Measurements from ENCODE around the gene GEMIN7.

GRCh38 chr19:45066921-45067661 lies 12.0 kb upstream of the GEMIN7 start:
- TF ChIP-seq, protein P1, sequence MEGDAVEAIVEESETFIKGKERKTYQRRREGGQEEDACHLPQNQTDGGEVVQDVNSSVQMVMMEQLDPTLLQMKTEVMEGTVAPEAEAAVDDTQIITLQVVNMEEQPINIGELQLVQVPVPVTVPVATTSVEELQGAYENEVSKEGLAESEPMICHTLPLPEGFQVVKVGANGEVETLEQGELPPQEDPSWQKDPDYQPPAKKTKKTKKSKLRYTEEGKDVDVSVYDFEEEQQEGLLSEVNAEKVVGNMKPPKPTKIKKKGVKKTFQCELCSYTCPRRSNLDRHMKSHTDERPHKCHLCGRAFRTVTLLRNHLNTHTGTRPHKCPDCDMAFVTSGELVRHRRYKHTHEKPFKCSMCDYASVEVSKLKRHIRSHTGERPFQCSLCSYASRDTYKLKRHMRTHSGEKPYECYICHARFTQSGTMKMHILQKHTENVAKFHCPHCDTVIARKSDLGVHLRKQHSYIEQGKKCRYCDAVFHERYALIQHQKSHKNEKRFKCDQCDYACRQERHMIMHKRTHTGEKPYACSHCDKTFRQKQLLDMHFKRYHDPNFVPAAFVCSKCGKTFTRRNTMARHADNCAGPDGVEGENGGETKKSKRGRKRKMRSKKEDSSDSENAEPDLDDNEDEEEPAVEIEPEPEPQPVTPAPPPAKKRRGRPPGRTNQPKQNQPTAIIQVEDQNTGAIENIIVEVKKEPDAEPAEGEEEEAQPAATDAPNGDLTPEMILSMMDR (IDR thresholded peaks at IDR 0.05), result no peak
- no peak for TF ChIP-seq POLR2A (IDR thresholded peaks at IDR 0.05)
- TF ChIP-seq EP300 (IDR thresholded peaks at IDR 0.05), result no peak
